Endothelial cell of umbilical vein (primary cell): ENCODE measurements around the gene LDB3. TPM values are rescaled to one million over a fixed set of nuclear protein-coding genes. Genes with fewer than 3 reads are reported as not detected.
"Not testable (repeated sequence)": the region's sequence is repeated elsewhere in the genome, so short reads cannot be mapped to it uniquely, and the experiment has no call there.

Experiments
- BruUV-seq: library from RNA; stranded (reverse); fragments of 400-500 nt; replicated peaks from 2 replicates; lab custom pipeline; 2021; lab: Mats Ljungman, UMichigan
- CTCF ChIA-PET: fragments of 300-600, 350-600 bp; sonication (Branson Sonifier 250); formaldehyde crosslinking; loops from one replicate; lab custom pipeline; 2021; ENCODE audit warnings: antibody characterized with exemption, inconsistent platforms; lab: Charles Lee
- POLR2A ChIA-PET: fragments of 300-600, 350-600 bp; sonication (Branson Sonifier 250); formaldehyde crosslinking; loops from one replicate; lab custom pipeline; 2021; ENCODE audit warnings: antibody characterized with exemption, inconsistent platforms; lab: Charles Lee
- DNase-seq: peaks from one replicate; pipeline ENCODE4 v3.0.0-alpha.2; 2011; ENCODE audit warnings: low read depth, low spot score
- FAIRE-seq: peaks from 2 replicates; lab custom pipeline; 2011; peaks lifted over from hg19 to GRCh38; lab: Jason Lieb, UNC
- H2AFZ ChIP-seq: 2 replicates; pipeline ENCODE4 v1.6.0; 2012; ENCODE audit warnings: low read depth, low read length, control low read depth, inconsistent platforms
- H3K27ac ChIP-seq: 2 replicates; pipeline ENCODE4 v1.5.1; 2011; ENCODE audit warnings: low read depth, mild to moderate bottlenecking, control low read depth, low read length, moderate library complexity; ENCODE audit not compliant: insufficient read depth
- H3K27me3 ChIP-seq, 2 experiments: 2 replicates each; pipeline versions ENCODE4 v1.6.0 to v1.6.1; 2011; ENCODE audit warnings: low read length in 2 of 2, mixed read lengths in 1 of 2; ENCODE audit not compliant: control insufficient read depth in 2 of 2, insufficient read depth in 2 of 2
- H3K36me3 ChIP-seq, 2 experiments: 2 replicates in 1 of 2; 3 replicates in 1 of 2; pipeline ENCODE4 v1.5.1; 2011; ENCODE audit warnings: low read length in 2 of 2, mild to moderate bottlenecking in 1 of 2, moderate library complexity in 1 of 2; ENCODE audit not compliant: control insufficient read depth in 2 of 2, insufficient read depth in 2 of 2; ENCODE audit errors: extremely low read depth in 1 of 2
- H3K4me1 ChIP-seq: 3 replicates; pipeline ENCODE4 v1.5.1; 2011; ENCODE audit warnings: mild to moderate bottlenecking, low read length; ENCODE audit not compliant: control insufficient read depth, insufficient read depth; ENCODE audit errors: extremely low read depth
- H3K4me2 ChIP-seq: 2 replicates; pipeline ENCODE4 v1.6.1; 2011; ENCODE audit warnings: low read length, control low read depth, mixed read lengths; ENCODE audit not compliant: insufficient read depth
- H3K4me3 ChIP-seq, 3 experiments: fragments of 200-600 bp in 1 of 3; sonication (generic), shearing (Covaris generic) in 1 of 3; replicated peaks in 1 of 3; 2 replicates each; pipeline ENCODE4 v1.5.1; 2011 to 2016; ENCODE audit warnings: control low read depth in 3 of 3, low read length in 3 of 3, mild to moderate bottlenecking in 2 of 3, inconsistent platforms in 1 of 3, low read depth in 1 of 3, moderate library complexity in 1 of 3; ENCODE audit not compliant: insufficient read depth in 1 of 3
- H3K79me2 ChIP-seq: 2 replicates; pipeline ENCODE4 v1.6.0; 2012; ENCODE audit warnings: low read length, inconsistent platforms; ENCODE audit not compliant: control insufficient read depth, insufficient read depth
- H3K9ac ChIP-seq: replicated peaks from 2 replicates; pipeline ENCODE3; 2011; ENCODE audit warnings: low read length, control low read depth; ENCODE audit not compliant: insufficient read depth; ENCODE audit errors: extremely low read depth
- H3K9me1 ChIP-seq: replicated peaks from 3 replicates; pipeline ENCODE4 v1.6.0; 2011; ENCODE audit warnings: mild to moderate bottlenecking, low read length; ENCODE audit not compliant: control insufficient read depth, insufficient read depth; ENCODE audit errors: extremely low read depth
- H3K9me3 ChIP-seq: replicated peaks from 2 replicates; pipeline ENCODE4 v1.5.1; 2012; ENCODE audit warnings: low read length, inconsistent platforms; ENCODE audit not compliant: control insufficient read depth, insufficient read depth
- H4K20me1 ChIP-seq: replicated peaks from 2 replicates; pipeline ENCODE3; 2011; ENCODE audit warnings: mild to moderate bottlenecking, low read length; ENCODE audit not compliant: control insufficient read depth, insufficient read depth; ENCODE audit errors: extremely low read depth
- EZH2 ChIP-seq: IDR thresholded peaks from 2 replicates; pipeline ENCODE4 v1.6.1; 2012; ENCODE audit warnings: borderline replicate concordance, low read depth, mild to moderate bottlenecking, moderate library complexity, low read length, inconsistent platforms; ENCODE audit not compliant: severe bottlenecking
- FOS ChIP-seq: IDR thresholded peaks from 2 replicates; pipeline ENCODE4 v1.6.1; 2011; ENCODE audit warnings: mild to moderate bottlenecking, low read length, moderate library complexity, borderline replicate concordance; ENCODE audit not compliant: insufficient read depth
- GATA2 ChIP-seq: IDR thresholded peaks from 2 replicates; pipeline ENCODE4 v1.7.0; 2011; ENCODE audit warnings: low read depth, mild to moderate bottlenecking, moderate library complexity, mixed read lengths, low read length; ENCODE audit not compliant: insufficient read length, insufficient read depth
- JUN ChIP-seq: IDR thresholded peaks from 2 replicates; pipeline ENCODE4 v1.6.1; 2011; ENCODE audit warnings: borderline replicate concordance, low read depth; ENCODE audit not compliant: insufficient read length, insufficient read depth
- MYC ChIP-seq: IDR thresholded peaks from one replicate; pipeline ENCODE4 v1.6.1; 2011; ENCODE audit warnings: mild to moderate bottlenecking, low read depth, low read length
- POLR2A ChIP-seq: IDR thresholded peaks from 2 replicates; pipeline ENCODE4 v1.6.1; 2012; ENCODE audit warnings: low read depth, mild to moderate bottlenecking, control low read depth, low read length
- POLR2AphosphoS5 ChIP-seq: IDR thresholded peaks from 2 replicates; pipeline ENCODE4 v1.6.1; 2012; ENCODE audit warnings: low read depth, mild to moderate bottlenecking, control low read depth, low read length, moderate library complexity; ENCODE audit not compliant: insufficient read depth
- dilution Hi-C: fragments of 300-500 bp; cut with MboI; formaldehyde crosslinking; loops from one replicate; pipeline ENCODE4 v1.15.0; 2019; ENCODE audit warnings: low sequenced_read_pairs; ENCODE audit not compliant: extremely low pct_ligation_motif_present
- intact Hi-C: fragments of 100-400 bp; cut with micrococcal nuclease; formaldehyde crosslinking; loops from one replicate; pipeline ENCODE4 v1.10.0; 2022
- polyA plus RNA-seq, 4 experiments: library from polyadenylated mRNA; depleted of rRNA in 3 of 4; stranded (reverse) in 3 of 4; unstranded in 1 of 4; fragments of >200 nt; gene quantifications; 2 replicates each; pipeline versions ENCODE4 v1.2.1 to v1.2.3, GENCODE V29; 2011 to 2012; ENCODE audit warnings: missing spikeins in 1 of 4
- total RNA-seq: library from RNA; stranded (reverse); gene quantifications from 2 replicates; pipeline ENCODE4 v1.2.3, GENCODE V29; 2021
- TF ChIP-seq, protein P1 (sequence below): IDR thresholded peaks from 2 replicates; pipeline ENCODE4 v1.6.1; 2011; ENCODE audit not compliant: insufficient read depth, insufficient read length
- TF ChIP-seq, protein P2 (sequence below), 2 donors: IDR thresholded peaks; 1 replicate in 1 of 2; 2 replicates in 1 of 2; pipeline ENCODE4 v1.5.1; 2011; ENCODE audit warnings: low read length in 2 of 2, mild to moderate bottlenecking in 2 of 2, moderate library complexity in 2 of 2, control low read depth in 1 of 2, inconsistent platforms in 1 of 2, low read depth in 1 of 2; ENCODE audit not compliant: insufficient read depth in 1 of 2; ENCODE audit errors: extremely low read depth in 1 of 2

The LDB3 gene
- total and polyA plus RNA-seq, 2 donors (not counting 3 experiments of a cell fraction or from before 2014, with no cell fraction given), result not detected

DNA sequence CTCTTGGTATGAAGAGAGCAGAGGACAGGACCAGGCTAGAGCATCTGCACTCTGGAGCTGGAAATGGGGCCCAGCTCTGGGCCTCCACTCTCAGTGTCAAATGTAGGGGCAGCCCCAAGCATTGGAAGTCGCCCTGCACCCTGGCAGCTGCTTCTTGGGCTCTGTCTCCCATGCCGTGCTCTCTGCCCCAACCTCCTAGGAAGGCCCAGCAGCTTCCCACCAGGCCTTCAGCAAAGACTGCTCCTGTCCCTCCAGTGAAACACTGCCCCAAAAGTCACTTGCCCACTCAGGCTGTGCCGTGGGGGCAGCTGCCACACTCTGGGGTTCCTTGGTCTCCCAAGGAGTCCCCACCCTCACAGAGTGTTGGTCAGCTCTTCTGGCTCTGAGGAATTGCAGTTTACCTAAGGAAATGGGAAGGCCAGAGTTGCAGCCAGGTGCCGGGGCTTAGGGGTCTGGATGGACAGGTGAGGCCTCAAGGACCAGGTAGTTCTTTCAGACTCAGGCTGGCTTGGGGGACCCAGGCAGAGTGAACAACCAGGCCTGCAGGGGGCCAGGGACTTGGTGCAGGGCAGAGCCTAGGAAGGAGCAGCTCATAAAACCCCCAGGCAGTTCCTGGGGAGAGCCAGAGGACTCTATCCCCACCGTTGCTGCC is 23.4 kb upstream of the LDB3 start:
- Histone ChIP-seq H3K9ac (no peak overlapping the region), H4K20me1 (no peaks in the 10 kb centered on the region), H2AFZ (no peak overlapping the region), H3K9me1 (no peaks in the 10 kb centered on the region), H3K36me3 (no peaks in the 10 kb centered on the region), H3K9me3 (no peaks in the 10 kb centered on the region), H3K4me2 (no peak overlapping the region), H3K4me3 (no peak overlapping the region), H3K27ac (no peak overlapping the region), H3K4me1 (no peaks in the 10 kb centered on the region), H3K79me2 (no peaks in the 10 kb centered on the region), H3K27me3 (peaks cover 0 to 7% of the 10 kb centered on the region in 2 experiments)
- ChIA-PET POLR2A (no interaction called here), CTCF (no interaction called here)
- DNase-seq, result no peak
- intact Hi-C loops, result no loop called here
- no peak for FAIRE-seq
- no TSS peak for BruUV-seq
- dilution Hi-C loops, result no loop called here
- TF ChIP-seq MYC (no peak), GATA2 (no peak), JUN (no peak), FOS (no peak), POLR2AphosphoS5 (no peak), EZH2 (no peak), POLR2A (no peak)
- TF ChIP-seq, protein P1, sequence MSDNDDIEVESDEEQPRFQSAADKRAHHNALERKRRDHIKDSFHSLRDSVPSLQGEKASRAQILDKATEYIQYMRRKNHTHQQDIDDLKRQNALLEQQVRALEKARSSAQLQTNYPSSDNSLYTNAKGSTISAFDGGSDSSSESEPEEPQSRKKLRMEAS, result no peak
- TF ChIP-seq, protein P2, sequence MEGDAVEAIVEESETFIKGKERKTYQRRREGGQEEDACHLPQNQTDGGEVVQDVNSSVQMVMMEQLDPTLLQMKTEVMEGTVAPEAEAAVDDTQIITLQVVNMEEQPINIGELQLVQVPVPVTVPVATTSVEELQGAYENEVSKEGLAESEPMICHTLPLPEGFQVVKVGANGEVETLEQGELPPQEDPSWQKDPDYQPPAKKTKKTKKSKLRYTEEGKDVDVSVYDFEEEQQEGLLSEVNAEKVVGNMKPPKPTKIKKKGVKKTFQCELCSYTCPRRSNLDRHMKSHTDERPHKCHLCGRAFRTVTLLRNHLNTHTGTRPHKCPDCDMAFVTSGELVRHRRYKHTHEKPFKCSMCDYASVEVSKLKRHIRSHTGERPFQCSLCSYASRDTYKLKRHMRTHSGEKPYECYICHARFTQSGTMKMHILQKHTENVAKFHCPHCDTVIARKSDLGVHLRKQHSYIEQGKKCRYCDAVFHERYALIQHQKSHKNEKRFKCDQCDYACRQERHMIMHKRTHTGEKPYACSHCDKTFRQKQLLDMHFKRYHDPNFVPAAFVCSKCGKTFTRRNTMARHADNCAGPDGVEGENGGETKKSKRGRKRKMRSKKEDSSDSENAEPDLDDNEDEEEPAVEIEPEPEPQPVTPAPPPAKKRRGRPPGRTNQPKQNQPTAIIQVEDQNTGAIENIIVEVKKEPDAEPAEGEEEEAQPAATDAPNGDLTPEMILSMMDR (IDR thresholded peaks at IDR 0.05; ENCODE audit: extremely low read depth in 1 of 2, insufficient read depth in 1 of 2, low read depth in 1 of 2, low read length in 2 of 2), result no peak

DNA sequence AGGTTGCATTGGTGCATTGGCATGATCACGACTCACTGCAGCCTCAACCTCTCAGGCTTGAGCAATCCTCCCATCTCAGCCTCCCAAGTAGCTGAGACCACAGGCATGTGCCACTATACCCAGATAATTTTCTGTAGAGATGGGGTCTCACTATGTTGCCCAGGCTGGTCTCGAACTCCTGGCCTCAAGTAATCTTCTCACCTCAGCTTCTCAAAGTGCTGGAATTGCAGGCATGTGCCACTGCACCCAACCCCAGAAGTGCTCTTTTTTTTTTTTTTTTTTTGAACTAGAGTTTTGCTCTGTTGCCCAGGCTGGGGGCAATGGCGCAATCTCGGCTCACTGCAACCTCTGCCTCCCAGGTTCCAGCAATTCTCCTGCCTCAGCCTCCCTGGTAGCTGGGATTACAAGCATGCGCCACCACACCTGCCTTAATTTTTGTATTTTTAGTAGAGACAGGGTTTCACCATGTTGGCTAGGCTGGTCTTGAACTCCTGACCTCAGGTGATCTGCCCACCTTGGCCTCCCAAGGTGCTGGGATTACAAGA is 22.6 kb upstream of the LDB3 start:
- H3K27me3 ChIP-seq, H3K4me1 ChIP-seq, H2AFZ ChIP-seq, FAIRE-seq, H3K9me1 ChIP-seq, H3K9ac ChIP-seq, H3K79me2 ChIP-seq, CTCF ChIA-PET, BruUV-seq, DNase-seq, H3K9me3 ChIP-seq, dilution Hi-C loops, POLR2A ChIA-PET, H3K36me3 ChIP-seq, intact Hi-C loops, H3K27ac ChIP-seq, H3K4me2 ChIP-seq, H4K20me1 ChIP-seq, H3K4me3 ChIP-seq: not testable (repeated sequence)
